Astrocyte of the hippocampus (primary cell): Measurements from ENCODE around the gene NCF2.
A peak's percentile ranks its signal among the peaks of the same experiment; 100 is the strongest.
"Not testable (repeated sequence)": the region's sequence is repeated elsewhere in the genome, so short reads cannot be mapped to it uniquely, and the experiment has no call there.

Source experiments
- DNase-seq: peaks from one replicate; pipeline ENCODE4 v3.0.0; 2011; ENCODE audit warnings: low read depth, low spot score

NCF2 gene, protein sequence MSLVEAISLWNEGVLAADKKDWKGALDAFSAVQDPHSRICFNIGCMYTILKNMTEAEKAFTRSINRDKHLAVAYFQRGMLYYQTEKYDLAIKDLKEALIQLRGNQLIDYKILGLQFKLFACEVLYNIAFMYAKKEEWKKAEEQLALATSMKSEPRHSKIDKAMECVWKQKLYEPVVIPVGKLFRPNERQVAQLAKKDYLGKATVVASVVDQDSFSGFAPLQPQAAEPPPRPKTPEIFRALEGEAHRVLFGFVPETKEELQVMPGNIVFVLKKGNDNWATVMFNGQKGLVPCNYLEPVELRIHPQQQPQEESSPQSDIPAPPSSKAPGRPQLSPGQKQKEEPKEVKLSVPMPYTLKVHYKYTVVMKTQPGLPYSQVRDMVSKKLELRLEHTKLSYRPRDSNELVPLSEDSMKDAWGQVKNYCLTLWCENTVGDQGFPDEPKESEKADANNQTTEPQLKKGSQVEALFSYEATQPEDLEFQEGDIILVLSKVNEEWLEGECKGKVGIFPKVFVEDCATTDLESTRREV

DNA sequence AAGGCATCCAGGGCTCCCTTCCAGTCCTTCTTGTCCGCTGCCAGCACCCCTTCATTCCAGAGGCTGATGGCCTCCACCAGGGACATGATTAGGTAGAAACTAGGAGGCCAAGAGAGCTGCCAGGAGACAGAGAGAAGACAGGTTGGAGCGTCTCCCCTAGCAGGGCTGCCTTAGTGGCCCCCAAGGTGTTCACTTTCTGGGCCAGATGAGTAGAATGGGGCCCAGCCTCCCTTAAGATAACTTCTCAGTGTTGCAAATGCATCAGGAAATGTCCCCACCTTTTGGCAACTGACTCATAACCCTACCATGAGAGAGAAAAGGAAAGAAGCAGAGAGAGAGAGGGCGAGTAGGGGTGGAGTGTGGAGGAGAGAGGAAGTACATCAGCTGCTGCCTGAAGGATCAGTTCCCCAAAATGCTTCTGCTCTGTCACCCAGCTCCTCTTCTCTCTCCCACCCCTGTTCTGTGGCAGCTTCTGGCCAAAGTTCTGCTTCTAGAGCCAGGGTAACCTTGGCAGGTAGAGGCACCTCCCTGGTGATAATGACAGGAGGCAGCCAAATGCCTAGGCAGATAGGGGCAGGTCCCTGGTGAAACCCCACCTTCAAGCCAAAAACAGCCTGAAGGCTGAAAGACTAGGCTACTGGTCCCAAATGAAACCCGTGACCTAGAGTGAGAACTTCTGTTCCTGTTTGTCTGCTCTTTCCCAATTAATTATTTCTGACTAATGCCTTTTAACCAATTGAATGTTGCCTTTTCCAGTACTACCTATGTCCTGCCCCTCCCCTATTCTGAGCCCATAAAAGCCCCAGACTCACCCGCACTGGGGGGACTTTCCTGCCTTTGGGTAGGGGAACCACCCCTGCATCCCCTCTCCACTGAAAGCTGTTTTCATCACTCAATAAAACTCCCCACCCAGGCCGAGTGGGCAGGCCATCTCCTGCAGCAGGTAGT lies at the start of gene NCF2:
Gene NCF2, minus strand, starts transcription at position 216 of the 948 bp plus-strand sequence. Its CDS starts 130 bp downstream, at position 86.
- DNase-seq: no peak

DNA sequence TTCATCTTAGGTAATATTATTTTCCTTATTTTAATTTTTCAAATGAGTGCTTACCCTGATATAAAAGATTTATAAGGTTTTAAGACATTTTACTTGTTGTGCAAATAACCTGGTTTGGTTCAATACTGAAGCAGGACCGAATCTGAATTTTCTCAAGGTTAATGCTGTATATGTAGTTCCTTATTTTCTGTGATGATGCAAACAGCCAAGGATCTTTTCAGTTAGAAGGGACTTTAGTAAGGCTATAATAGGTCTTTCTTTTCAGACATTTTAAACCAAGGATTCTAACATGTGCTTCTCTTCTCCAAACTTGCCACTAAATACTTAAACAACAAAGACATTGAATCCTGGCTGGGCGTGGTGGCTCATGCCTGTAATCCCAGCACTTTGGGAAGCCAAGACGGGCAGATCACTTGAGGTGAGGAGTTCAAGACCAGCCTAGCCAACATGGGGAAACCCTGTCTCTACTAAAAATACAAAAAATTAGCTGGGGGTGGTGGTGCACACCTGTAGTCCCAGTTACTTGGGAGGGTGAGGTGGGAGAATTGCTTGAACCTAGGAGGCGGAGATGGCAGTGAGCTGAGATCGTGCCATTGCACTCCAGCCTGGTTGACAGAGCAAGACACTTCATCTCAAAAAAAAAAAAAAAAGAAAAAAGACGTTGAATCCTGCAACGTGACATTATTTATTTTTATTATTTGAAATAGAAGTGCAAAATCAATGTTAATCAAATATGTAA lies 48.6 kb upstream of the NCF2 start:
- DNase-seq: no peak

DNA sequence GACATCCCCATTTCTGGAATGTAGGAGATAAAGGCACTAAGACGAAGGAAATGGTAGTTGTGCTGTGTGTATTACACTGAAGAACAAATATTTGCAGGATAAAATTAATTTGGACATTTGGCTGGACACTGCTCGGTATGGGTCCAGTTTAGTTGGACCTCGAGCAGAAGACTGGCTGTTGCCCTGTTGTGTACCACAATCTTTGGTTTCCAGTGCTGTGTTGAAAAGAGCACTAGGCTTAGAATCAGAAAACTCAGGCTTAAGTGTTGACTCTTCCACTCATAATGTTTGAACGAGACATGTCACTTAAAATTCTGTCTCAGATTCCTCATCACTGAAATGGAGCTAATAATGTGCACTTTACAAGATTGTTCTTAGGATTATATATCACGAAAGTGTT lies 46.5 kb upstream of the NCF2 start:
- DNase-seq: no peak

DNA sequence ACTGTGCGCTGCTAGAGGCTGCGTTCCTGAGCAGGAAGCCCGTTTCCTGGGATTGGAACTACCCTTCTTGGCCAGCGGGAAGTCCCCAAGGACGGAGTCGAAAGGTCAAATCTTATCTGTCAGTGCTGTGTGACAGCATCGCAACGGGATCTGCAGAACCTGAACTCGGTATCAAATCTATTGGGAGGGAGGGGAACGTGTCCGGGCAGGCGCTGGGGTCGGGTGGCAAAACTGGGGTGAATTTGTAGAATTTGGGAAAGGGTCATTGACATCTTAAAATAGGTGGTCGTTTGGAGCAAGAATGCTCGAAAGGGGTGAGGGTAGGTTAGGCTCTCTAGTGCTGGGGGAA lies 46.0 kb upstream of the NCF2 start:
- no peak for DNase-seq

DNA sequence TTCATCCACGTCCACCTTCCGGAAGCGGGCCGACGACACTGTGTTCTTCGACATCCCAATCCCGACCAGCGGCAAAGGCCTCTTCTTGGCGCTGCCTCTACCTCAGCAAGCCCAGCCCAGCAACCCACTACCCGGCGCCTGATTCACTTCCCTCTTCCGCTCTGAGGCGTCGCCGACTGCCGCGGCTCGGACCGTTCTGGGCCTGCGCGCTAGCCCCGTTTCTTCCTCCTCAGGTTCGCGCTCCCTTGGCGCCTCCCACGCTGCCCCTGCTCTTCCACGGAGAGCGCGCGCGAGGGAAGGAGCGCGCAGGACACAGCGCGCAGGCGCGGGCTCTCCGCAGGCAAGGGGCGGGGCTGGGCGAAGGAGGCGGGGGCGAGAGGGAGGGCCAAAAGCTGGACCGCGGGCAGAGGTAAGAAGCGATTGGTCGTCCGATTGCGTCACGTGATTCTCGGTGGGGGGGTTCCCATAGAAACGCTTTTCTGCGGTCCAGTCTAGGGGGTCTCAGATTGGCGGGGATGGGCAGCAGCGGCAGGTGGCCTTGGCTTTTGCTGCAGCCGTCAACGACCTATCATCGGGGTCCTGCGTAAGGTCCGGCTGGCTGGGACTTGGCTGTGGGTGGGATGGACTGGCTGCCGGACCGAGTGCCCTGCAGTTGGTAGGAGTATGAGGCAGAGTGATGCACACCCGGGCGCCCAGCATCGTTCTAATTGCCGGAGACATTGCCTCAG lies 45.5 kb upstream of the NCF2 start, which contains the start of gene ARPC5:
Gene ARPC5, minus strand, starts transcription at position 178 of the 728 bp plus-strand sequence. Its CDS starts 124 bp downstream, at position 54.
- DNase-seq: peak; percentile 100

DNA sequence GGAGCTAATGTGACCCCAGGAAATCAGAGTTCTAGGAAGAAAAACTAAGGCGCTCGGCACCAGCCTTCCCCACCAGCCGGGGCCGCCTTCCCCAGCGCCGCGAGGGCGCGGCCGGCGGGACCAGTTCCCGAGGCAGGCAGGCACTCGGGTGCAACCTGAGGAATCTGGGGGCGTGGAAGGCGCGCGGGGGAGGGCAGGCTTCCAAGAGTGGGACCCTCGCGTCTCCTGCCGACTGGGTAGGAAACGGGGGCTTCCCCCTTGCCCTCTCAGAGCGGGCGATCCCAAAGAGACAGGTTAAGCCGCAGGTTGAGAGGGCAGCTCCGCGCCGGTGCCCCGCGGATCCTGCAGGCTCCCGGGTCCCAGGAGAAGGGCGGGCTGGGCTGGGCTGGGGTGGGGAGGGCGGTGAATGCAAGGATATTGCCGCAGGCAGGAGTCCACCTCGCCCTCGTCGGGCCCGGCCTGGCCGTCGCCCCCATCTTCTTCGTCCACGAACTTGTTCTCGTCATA lies 44.9 kb upstream of the NCF2 start:
- DNase-seq: peak; percentile 55

DNA sequence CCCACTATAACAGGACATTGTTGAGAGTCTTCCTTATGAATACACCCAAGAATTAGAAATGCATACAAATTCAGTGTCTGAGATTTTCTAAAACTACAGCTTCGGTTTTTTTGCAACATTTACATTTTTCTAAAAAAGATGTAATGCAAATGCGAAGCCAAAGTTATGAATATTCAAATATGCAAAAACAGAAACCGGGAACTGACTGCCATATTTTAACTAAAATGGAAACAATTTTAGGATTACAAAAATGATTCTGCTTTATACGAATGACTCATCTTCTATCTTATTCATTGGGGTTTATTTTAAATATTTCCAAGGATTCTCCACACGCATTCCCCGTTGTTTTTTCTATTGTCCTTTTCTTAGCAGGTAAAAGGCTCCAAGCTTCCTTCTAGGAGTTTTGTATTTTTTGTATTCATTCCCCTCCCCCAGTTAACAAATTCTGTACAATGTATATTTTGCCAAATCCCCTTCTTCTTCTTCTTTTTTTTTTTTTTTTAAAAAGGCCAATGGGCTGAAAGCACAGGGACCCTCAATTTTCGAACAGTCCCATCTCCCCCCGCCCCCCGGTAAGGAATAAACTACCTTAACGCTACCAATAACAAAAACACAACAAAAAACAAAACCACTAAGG lies 44.3 kb upstream of the NCF2 start:
- no peak for DNase-seq

DNA sequence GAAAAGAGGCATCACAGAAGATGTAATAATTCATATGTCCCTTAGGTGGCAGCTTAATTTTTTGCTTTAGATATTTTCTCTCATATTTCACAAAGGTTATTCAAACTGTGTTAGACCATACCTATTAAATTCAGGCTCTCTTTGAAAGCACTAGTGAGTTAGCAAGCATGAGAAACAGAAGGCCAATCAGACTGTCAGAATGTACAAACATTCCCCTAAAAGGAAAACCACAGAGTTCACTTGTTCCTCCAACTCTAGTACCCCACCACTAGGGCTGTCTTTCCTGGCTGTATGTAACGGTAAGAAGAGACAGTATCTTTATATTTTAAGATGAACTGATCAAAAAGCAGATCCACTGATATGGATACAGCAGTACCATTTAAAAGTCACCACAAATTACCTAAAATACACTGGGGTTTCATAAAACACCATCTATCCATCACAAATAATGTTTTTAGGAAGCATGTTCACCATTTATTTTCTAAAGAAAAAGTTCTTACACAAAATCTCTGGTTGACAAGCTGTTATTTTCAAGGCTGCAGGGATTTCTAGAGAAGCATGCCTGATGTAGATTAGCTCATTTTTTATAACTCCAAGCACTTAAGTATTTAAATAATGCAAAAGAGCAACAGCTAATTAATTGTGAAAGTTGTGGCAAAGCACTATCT lies 43.6 kb upstream of the NCF2 start:
- DNase-seq: peak; percentile 82

DNA sequence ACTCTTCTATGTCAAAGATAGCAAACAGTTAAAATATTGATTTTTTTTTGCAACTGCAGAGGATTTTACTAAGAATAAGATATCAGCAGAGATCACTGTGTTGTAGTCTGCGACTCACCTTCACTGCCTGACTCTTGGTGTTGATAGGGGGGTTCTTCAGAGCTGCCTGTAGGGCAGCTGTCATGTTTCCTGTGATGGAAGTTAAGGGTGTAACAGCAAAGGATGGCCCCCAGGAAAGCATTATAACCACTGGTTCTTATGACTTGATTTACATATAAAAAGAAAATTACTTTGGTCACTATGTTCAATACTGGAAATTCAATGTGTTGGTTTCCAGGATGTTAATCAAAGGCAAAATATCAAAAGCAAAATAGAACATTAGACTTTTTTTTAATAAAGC lies 42.7 kb upstream of the NCF2 start:
- no peak for DNase-seq

DNA sequence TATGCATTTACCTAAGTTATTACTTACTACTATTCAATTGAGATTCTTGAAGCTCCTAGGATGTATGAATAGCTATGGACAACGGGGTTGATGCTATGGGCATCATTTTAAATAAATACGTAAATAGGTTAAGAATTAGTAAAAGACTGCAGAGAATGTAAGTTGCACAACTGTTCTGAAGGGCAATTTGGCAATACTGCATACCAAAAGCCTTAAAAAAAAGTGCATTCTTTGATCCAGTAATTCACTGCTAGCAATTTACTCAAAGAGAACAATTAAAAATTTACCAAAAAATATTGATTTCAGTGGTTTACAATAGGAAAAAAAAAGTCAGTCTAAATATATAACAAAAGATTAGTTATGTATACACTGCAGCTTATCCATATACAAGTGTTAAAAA lies 41.9 kb upstream of the NCF2 start:
- peak; percentile 39 for DNase-seq

DNA sequence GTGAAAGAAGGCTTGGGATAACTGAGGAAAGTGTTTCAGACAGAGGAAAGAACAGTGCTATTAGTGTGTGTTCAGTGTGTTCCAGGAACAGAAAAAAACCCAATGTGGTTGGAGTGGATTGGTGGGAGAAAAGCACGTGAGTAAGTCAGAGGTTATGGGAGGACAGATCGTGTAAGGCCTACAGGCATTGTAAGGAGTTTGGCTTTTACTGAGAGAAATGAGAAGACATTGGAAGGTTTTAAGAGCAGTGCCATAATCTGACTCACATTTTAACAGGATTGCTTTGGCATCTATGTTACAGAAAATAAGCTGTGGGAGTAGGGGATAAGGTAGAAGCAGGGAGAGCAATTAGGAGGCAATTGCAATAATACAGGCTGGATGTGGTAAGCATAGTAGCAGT lies 40.5 kb upstream of the NCF2 start:
- no peak for DNase-seq

DNA sequence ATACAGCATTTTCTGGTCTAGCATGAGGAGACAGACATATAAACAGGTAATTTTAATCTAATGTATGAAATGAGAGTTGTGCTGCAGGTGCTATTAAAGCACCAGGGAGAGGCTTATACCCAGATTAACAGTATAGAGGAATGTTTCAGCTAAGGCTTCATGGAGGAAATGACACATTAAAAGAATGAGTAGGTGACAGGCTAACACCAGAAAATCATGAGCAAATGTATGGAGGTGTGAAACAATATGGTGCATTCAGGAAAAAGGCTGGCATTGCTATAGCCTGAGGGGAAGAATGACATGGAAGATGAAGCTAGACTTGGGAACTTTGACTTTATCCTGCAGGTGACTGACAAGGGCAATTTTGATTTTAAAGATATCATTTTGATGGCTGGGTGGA lies 38.3 kb upstream of the NCF2 start:
- DNase-seq: no peak

DNA sequence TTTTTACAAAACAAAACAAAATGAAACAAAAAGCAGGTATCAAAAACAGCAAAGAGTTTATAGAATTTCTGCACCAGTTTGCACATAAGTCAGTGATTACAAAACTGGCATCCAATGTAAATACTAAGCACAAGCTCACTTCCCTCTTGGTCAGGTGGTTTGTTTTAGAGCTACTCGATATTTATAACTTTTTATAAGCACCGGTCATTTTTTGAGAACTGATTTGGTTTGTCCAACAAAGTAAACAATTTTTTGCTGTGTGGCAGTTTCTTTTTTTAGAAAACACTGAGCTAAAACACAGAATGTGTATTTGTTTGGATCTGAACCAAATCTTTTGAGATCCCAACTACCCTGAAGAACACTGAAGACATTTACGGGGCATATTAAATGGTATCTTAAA lies 36.0 kb upstream of the NCF2 start:
- not testable (repeated sequence) for DNase-seq

DNA sequence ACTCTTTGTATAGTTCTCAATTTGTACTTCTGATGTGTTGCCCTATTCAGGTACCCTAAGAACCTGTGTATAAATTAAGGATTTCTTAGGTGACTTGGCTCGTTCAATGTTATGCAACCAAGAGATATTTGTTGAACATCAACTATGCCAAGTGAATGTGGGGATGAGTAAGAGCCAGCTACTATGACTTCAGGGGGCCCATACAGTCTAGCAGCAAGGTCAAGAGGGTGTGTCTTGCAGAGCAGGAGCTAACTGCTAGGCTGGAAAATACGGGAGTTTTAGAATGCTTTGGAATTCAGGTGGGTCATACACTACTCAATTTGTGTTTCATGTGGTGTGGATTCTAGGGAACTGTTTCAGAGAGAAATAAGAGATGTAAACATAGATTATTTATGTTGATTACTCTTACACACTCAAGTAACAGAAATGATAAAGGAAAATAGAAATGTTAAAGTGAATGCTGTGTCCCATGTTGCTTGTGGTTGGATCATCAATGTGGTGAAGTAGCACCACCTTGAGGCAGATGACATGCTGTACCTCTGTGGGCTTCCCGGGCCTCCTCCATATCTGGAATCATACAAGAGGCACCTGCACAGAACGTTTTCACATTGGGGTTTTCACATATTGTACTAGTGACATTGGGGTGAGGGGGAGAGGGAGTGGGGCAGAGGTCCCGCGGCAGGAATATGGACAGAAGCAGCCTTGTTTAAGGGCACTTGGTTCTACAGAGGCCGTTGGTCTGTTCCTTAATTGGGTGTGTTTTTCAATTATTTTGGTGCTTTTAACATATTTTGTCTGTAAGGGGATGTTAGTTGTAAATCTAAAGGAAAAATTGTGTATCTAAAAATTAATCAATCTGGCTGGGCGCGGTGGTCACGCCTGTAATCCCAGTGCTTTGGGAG lies 32.9 kb upstream of the NCF2 start:
- DNase-seq: peak; percentile 75

DNA sequence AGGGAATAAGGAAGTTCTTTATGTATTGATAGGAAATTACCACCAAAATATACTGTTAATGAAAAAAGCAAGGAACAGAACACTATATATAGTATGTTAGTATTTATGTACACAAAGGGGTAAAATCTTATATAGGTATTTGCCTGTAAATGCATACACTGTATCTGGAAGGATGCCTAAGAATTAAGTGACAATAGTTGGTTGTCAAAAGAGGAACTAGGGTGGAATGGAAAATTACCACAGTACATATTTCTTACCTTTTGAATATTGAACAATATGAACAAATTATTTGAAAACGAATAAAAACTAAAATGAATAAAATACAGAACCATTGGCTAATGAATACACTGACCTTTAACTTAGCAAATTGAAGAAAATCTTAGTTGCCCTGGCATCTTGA lies 31.8 kb upstream of the NCF2 start:
- no peak for DNase-seq

DNA sequence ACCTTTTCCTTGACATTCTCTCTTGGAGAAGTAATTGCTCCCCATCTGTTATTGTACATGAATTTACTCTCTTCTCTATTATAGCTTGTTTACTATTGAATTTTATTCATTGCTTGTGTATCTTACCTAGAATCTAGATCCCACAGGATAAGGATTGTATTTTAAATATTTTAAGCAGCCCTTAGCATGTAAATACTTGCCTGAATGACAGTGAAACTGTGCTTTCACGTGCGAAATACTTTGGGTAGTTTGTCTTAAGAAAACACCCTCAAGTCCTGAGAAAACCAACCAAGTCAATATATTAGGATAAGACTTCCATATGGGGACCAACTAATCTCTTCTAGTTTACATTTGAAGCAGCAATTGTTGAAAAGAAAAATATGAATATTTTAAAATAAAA lies 30.1 kb upstream of the NCF2 start:
- no peak for DNase-seq

DNA sequence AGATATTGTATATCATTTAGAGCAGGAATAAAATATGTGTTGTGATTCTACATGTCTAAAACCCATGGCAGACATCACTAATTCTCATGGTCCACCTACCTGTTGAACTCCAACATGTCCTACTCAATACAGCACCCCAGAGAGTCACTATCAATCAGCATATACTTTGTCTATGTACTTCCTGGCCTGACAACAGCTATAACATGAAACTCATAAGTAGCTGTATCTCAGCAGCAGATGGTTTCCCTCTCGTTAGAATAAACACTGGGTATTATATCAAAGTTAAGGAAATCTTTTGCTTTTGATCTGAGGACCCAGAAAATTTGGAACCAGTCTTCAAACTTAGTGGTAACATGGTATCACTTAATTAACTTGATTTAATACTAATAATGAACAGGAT lies 29.5 kb upstream of the NCF2 start:
- DNase-seq: no peak

DNA sequence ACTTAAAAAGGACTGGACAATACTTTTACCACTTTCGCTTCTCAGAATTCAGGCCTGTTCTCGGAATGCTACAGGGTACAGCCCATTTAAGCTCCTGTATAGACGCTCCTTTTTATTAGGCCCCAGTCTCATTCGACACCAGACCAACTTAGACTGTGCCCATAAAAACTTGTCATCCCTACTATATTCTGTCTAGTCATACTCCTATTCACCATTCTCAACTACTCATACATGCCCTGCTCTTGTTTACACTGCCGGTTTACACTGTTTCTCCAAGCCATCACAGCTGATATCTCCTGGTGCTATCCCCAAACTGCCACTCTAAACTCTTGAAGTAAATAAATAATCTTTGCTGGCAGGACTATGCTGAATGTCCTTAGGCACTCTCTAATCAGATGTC lies 27.9 kb upstream of the NCF2 start:
- DNase-seq: not testable (repeated sequence)

DNA sequence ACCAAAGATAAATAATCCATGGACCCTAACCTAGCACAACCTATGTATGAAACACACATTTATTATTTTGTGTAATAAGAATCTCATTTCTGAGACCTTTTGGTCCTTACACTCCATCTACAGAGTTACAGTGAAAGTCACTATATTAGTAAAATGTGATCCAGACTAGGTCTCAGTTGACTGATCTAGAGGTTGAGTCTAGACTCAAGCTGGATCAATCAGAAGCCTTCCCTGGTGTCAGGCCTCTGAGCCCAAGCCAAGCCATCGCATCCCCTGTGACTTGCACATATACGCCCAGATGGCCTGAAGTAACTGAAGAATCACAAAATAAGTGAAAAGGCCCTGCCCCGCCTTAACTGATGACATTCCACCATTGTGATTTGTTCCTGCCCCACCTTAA lies 22.7 kb upstream of the NCF2 start:
- not testable (repeated sequence) for DNase-seq
